Trophoblast cell (in vitro differentiated cells and primary cell): ENCODE data around the gene TFIP11.

ENCODE experiments used
- DNase-seq, 2 donors: peaks; one replicate each; pipeline ENCODE4 v3.0.0-alpha.2; 2016
- H2AFZ ChIP-seq: 2 replicates; pipeline ENCODE4 v1.6.1; 2013; ENCODE audit warnings: low read length, moderate library complexity, mild to moderate bottlenecking; ENCODE audit not compliant: insufficient read depth, poor library complexity
- H2AK5ac ChIP-seq: 2 replicates; pipeline ENCODE4 v1.6.1; 2013; ENCODE audit warnings: mild to moderate bottlenecking, low read length
- H2BK120ac ChIP-seq: 2 replicates; pipeline ENCODE4 v1.6.1; 2013; ENCODE audit warnings: low read length, mild to moderate bottlenecking, moderate library complexity; ENCODE audit not compliant: insufficient read depth, poor library complexity
- H2BK12ac ChIP-seq: 2 replicates; pipeline ENCODE4 v1.6.1; 2013; ENCODE audit warnings: mild to moderate bottlenecking, low read length, moderate library complexity
- H2BK5ac ChIP-seq: 2 replicates; pipeline ENCODE4 v1.6.1; 2013; ENCODE audit warnings: low read length, low read depth, moderate library complexity, mild to moderate bottlenecking; ENCODE audit not compliant: poor library complexity
- H3K14ac ChIP-seq: 2 replicates; pipeline ENCODE4 v1.6.1; 2013; ENCODE audit warnings: mild to moderate bottlenecking, low read length
- H3K18ac ChIP-seq: 2 replicates; pipeline ENCODE4 v1.6.1; 2013; ENCODE audit warnings: mild to moderate bottlenecking, low read length
- H3K23ac ChIP-seq: 2 replicates; pipeline ENCODE4 v1.6.1; 2013; ENCODE audit warnings: low read length
- H3K27ac ChIP-seq: 2 replicates; pipeline ENCODE4 v1.5.1; 2013; ENCODE audit warnings: low read depth, mild to moderate bottlenecking, inconsistent platforms, low read length, moderate library complexity
- H3K27me3 ChIP-seq: 2 replicates; pipeline ENCODE4 v1.6.1; 2013; ENCODE audit warnings: inconsistent platforms, mild to moderate bottlenecking, low read length, moderate library complexity; ENCODE audit not compliant: insufficient read depth
- H3K36me3 ChIP-seq, 2 experiments: 1 replicate in 1 of 2; 2 replicates in 1 of 2; pipeline ENCODE4 v1.6.1; 2013; ENCODE audit warnings: low read length in 2 of 2, mild to moderate bottlenecking in 2 of 2, moderate library complexity in 1 of 2; ENCODE audit not compliant: insufficient read depth in 2 of 2, control insufficient read depth in 1 of 2
- H3K4ac ChIP-seq: 2 replicates; pipeline ENCODE4 v1.6.1; 2013; ENCODE audit warnings: low read depth, mild to moderate bottlenecking, low read length, moderate library complexity
- H3K4me1 ChIP-seq, 2 experiments: 1 replicate in 1 of 2; 2 replicates in 1 of 2; pipeline ENCODE4 v1.6.1; 2013; ENCODE audit warnings: low read length in 2 of 2, mild to moderate bottlenecking in 2 of 2, moderate library complexity in 1 of 2; ENCODE audit not compliant: insufficient read depth in 2 of 2, control insufficient read depth in 1 of 2
- H3K4me2 ChIP-seq: 2 replicates; pipeline ENCODE4 v1.6.1; 2013; ENCODE audit warnings: inconsistent platforms, mild to moderate bottlenecking, low read length, moderate library complexity
- H3K4me3 ChIP-seq: 2 replicates; pipeline ENCODE4 v1.5.1; 2013; ENCODE audit warnings: mild to moderate bottlenecking, low read depth, low read length, inconsistent platforms
- H3K79me1 ChIP-seq: one replicate; pipeline ENCODE4 v1.6.1; 2013; ENCODE audit warnings: low read length
- H3K79me2 ChIP-seq: 2 replicates; pipeline ENCODE4 v1.6.1; 2013; ENCODE audit warnings: low read length, mild to moderate bottlenecking; ENCODE audit not compliant: control insufficient read depth, insufficient read depth, poor library complexity
- H3K9ac ChIP-seq: 2 replicates; pipeline ENCODE4 v1.6.1; 2013; ENCODE audit warnings: mild to moderate bottlenecking, low read length
- H3K9me3 ChIP-seq: 2 replicates; pipeline ENCODE4 v1.6.1; 2013; ENCODE audit warnings: low read depth, mild to moderate bottlenecking, control low read depth, inconsistent platforms, low read length; ENCODE audit not compliant: insufficient read depth
- H4K12ac ChIP-seq: 2 replicates; pipeline ENCODE4 v1.6.1; 2013; ENCODE audit warnings: low read depth, mild to moderate bottlenecking, low read length, moderate library complexity
- H4K8ac ChIP-seq: 2 replicates; pipeline ENCODE4 v1.6.1; 2013; ENCODE audit warnings: low read depth, mild to moderate bottlenecking, low read length, moderate library complexity
- H4K91ac ChIP-seq: one replicate; pipeline ENCODE4 v1.6.1; 2013; ENCODE audit warnings: low read depth, mild to moderate bottlenecking, low read length, moderate library complexity
- WGBS: extraction: QIAGEN DNeasy Blood & Tissue Kit; methylation state at CpG from one replicate; pipeline ENCODE4 v1.1.7; 2013; ENCODE audit warnings: missing lambda C conversion rate; ENCODE audit not compliant: insufficient read length, insufficient coverage; ENCODE audit errors: extremely low coverage; 5-methylcytosine and 5-hydroxymethylcytosine counted together

TFIP11 gene

DNA sequence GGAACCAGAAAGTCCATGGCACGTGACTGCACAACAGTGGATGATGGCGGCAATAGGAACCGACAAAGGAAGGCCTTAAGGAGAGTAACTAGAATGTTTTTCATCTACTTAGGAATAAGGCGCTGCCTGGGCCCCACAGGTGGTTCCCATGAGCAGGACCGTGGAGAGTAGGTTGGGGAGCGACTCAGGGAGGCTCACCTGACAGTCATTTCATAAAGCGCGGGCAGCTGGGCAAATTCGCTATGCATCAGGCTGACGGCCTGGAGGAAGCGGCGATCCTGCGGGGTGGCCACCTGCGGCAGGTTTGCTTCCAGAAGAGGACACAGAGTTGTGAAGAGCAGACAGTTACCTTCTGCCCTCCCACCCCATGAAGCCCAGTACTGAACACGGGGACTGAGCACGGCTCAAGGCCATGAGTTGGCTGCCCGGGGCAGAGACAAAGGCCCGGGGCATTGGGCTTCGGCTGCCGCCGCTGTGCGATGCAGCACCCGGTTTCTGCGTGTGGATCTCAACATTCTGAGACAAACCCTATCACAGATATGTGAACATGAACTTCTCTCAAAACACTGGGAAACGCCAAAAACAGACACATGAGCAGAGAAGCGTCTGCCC lies 54.5 kb downstream of the TFIP11 start:
- Histone ChIP-seq H3K79me1 (no peaks in the 10 kb centered on the region), H4K12ac (no peak overlapping the region), H3K18ac (no peak overlapping the region), H3K14ac (no peak overlapping the region), H3K4me2 (no peak overlapping the region), H2BK12ac (no peak overlapping the region), H3K27me3 (no peaks in the 10 kb centered on the region), H3K23ac (no peak overlapping the region), H2BK120ac (no peak overlapping the region), H3K36me3 (peaks cover 31 to 38% of the 10 kb centered on the region in 2 experiments), H3K9ac (no peak overlapping the region), H3K79me2 (no peaks in the 10 kb centered on the region), H3K9me3 (no peaks in the 10 kb centered on the region), H2AFZ (no peak overlapping the region), H2BK5ac (no peak overlapping the region), H3K4me3 (no peak overlapping the region), H4K8ac (no peak overlapping the region), H3K4me1 (peaks cover 0 to 1% of the 10 kb centered on the region in 2 experiments), H3K27ac (no peak overlapping the region), H2AK5ac (no peak overlapping the region), H4K91ac (no peak overlapping the region), H3K4ac (no peak overlapping the region)
- DNase-seq = no peak
- WGBS = no CpG with 5 or more reads among the region's 26 CpGs

- Histone ChIP-seq H3K79me2 (no peaks in the 10 kb centered on the region), H3K4me2 (no peak overlapping the region), H3K14ac (no peak overlapping the region), H3K9ac (no peak overlapping the region), H2BK5ac (no peak overlapping the region), H4K8ac (no peak overlapping the region), H2BK12ac (no peak overlapping the region), H2BK120ac (no peak overlapping the region), H3K18ac (no peak overlapping the region), H3K23ac (no peak overlapping the region), H3K36me3 (peaks cover 44 to 52% of the 10 kb centered on the region in 2 experiments), H3K9me3 (no peaks in the 10 kb centered on the region), H3K4me3 (no peak overlapping the region), H3K79me1 (no peaks in the 10 kb centered on the region), H3K27me3 (no peaks in the 10 kb centered on the region), H3K4me1 (no peaks in the 10 kb centered on the region), H3K4ac (no peak overlapping the region), H3K27ac (no peak overlapping the region), H4K12ac (no peak overlapping the region), H4K91ac (no peak overlapping the region), H2AFZ (no peak overlapping the region), H2AK5ac (no peak overlapping the region)
- WGBS = no CpG with 5 or more reads among the region's 5 CpGs
- no peak for DNase-seq
Observed at GRCh38 chr22:26453812-26454500, 58.3 kb downstream of the TFIP11 start.

- Histone ChIP-seq H3K4me2 (no peak overlapping the region), H3K27me3 (no peaks in the 10 kb centered on the region), H3K4me3 (no peak overlapping the region), H3K27ac (no peak overlapping the region), H3K79me1 (no peaks in the 10 kb centered on the region), H3K23ac (no peak overlapping the region), H3K36me3 (peaks cover 40 to 48% of the 10 kb centered on the region in 2 experiments), H2AK5ac (no peak overlapping the region), H3K4me1 (no peaks in the 10 kb centered on the region), H4K91ac (no peak overlapping the region), H4K12ac (no peak overlapping the region), H3K18ac (no peak overlapping the region), H2BK120ac (no peak overlapping the region), H3K79me2 (no peaks in the 10 kb centered on the region), H2BK5ac (no peak overlapping the region), H3K9ac (no peak overlapping the region), H2BK12ac (no peak overlapping the region), H3K14ac (no peak overlapping the region), H4K8ac (no peak overlapping the region), H2AFZ (no peak overlapping the region), H3K9me3 (no peaks in the 10 kb centered on the region), H3K4ac (no peak overlapping the region)
- DNase-seq = no peak
- no CpG with 5 or more reads among the region's 9 CpGs for WGBS
Observed at GRCh38 chr22:26453216-26453615, 59.1 kb downstream of the TFIP11 start.

DNA sequence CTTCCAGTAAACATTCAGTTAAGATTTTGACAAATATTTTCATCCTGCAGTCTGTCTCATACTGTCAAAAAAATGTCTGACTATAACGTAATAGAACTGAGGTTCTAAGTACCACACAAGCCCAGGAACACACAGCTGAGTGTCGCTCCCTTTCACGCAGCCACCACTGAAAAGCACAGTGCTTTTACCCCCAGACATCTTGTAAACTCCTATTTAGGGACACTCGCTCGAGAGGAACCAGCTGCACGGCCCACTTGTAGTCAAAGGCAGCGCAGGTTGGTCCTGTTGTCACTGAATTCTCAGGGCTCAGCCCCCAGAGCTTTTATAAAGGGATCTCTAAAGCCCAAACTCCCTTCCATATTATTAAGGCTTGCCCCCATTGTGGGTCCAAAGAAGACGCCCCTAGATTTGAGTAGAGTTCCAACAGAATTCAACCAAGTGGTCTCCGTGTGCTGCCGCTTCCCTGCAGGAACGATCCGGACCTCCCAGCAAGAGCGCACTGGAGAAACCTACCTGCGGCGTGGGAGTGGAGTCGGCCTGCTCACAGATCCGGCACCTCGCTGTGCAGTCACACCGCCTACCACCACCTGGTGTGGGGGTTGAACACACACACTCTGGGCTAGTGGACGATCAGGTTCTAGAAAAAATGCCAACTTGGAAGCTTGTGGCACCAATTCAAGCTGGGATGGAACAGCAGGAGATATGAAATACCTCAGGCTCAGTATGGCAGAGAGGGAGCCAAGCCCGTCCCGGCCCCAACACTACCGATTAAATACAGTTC lies 59.8 kb downstream of the TFIP11 start:
- Histone ChIP-seq H3K4me2 (no peak overlapping the region), H3K79me2 (no peaks in the 10 kb centered on the region), H3K36me3 (peaks cover 32 to 40% of the 10 kb centered on the region in 2 experiments), H4K91ac (no peak overlapping the region), H3K4me1 (no peaks in the 10 kb centered on the region), H3K9ac (no peak overlapping the region), H3K14ac (no peak overlapping the region), H3K27me3 (no peaks in the 10 kb centered on the region), H2BK12ac (no peak overlapping the region), H4K8ac (no peak overlapping the region), H3K4ac (no peak overlapping the region), H3K18ac (no peak overlapping the region), H4K12ac (no peak overlapping the region), H3K79me1 (no peaks in the 10 kb centered on the region), H3K9me3 (no peaks in the 10 kb centered on the region), H2BK5ac (no peak overlapping the region), H2BK120ac (no peak overlapping the region), H3K27ac (no peak overlapping the region), H2AK5ac (no peak overlapping the region), H3K4me3 (no peak overlapping the region), H2AFZ (no peak overlapping the region), H3K23ac (no peak overlapping the region)
- WGBS = no CpG with 5 or more reads among the region's 23 CpGs
- DNase-seq = no peak
